OCI-LY7 (cell line): Measurements from ENCODE around the gene ZSWIM5. TPM values are rescaled to one million over a fixed set of nuclear protein-coding genes. Genes with fewer than 3 reads are reported as not detected.

ENCODE experiments used
- BruUV-seq: library from RNA; stranded (reverse); fragments of 400-500 nt; replicated peaks from 2 replicates; lab custom pipeline; 2021; lab: Mats Ljungman, UMichigan
- CTCF ChIA-PET: fragments of 300-600 bp; sonication (Branson Sonifier 250); formaldehyde crosslinking; loops from one replicate; lab custom pipeline; 2022; ENCODE audit warnings: antibody characterized with exemption; ENCODE audit not compliant: unreplicated experiment; lab: Charles Lee
- POLR2A ChIA-PET: fragments of 300-600 bp; sonication (Branson Sonifier 250); formaldehyde crosslinking; loops from one replicate; lab custom pipeline; 2022; ENCODE audit warnings: antibody characterized with exemption; lab: Charles Lee
- DNase-seq: peaks from one replicate; pipeline ENCODE4 v3.0.0-alpha.2; 2015; ENCODE audit warnings: low spot score
- H2AFZ ChIP-seq: fragments of 200-600 bp; sonication (generic), shearing (Covaris generic); 2 replicates; pipeline ENCODE4 v1.6.1; 2014; ENCODE audit warnings: mild to moderate bottlenecking, antibody characterized with exemption, low read length, moderate library complexity
- H3K27ac ChIP-seq: fragments of 200-600 bp; sonication (generic); 2 replicates; pipeline ENCODE4 v1.5.1; 2014; ENCODE audit warnings: mixed run types, low read depth, mild to moderate bottlenecking, moderate library complexity, low read length, inconsistent platforms; ENCODE audit not compliant: poor library complexity, severe bottlenecking
- H3K36me3 ChIP-seq: fragments of 200-600 bp; sonication (generic); 2 replicates; pipeline ENCODE4 v1.6.1; 2014; ENCODE audit warnings: mild to moderate bottlenecking, antibody characterized with exemption, low read length, moderate library complexity, mixed read lengths; ENCODE audit not compliant: insufficient read depth
- H3K4me1 ChIP-seq: fragments of 200-600 bp; sonication (generic); 2 replicates; pipeline ENCODE4 v1.5.1; 2014; ENCODE audit warnings: mild to moderate bottlenecking, low read length; ENCODE audit not compliant: insufficient read depth, poor library complexity, severe bottlenecking
- H3K4me2 ChIP-seq: fragments of 200-600 bp; sonication (generic); 2 replicates; pipeline ENCODE4 v1.6.1; 2014; ENCODE audit warnings: mild to moderate bottlenecking, low read length
- H3K4me3 ChIP-seq: fragments of 200-600 bp; sonication (generic); 2 replicates; pipeline ENCODE4 v1.5.1; 2014; ENCODE audit warnings: mild to moderate bottlenecking, low read depth, low read length; ENCODE audit not compliant: poor library complexity, severe bottlenecking
- H3K79me2 ChIP-seq: fragments of 200-600 bp; sonication (generic); 2 replicates; pipeline ENCODE4 v1.6.1; 2016; ENCODE audit warnings: low read depth, mild to moderate bottlenecking, low read length, moderate library complexity, mixed read lengths; ENCODE audit not compliant: insufficient read depth
- H3K9me2 ChIP-seq: fragments of 200-600 bp; sonication (generic); 2 replicates; pipeline ENCODE4 v1.6.1; 2016; ENCODE audit warnings: mild to moderate bottlenecking, low read length, mixed read lengths; ENCODE audit not compliant: insufficient read depth
- H3K9me3 ChIP-seq: fragments of 200-600 bp; sonication (generic); 2 replicates; pipeline ENCODE4 v1.6.1; 2014; ENCODE audit warnings: mild to moderate bottlenecking, mixed run types, low read length, mixed read lengths
- H4K20me1 ChIP-seq: fragments of 200-600 bp; sonication (generic); 2 replicates; pipeline ENCODE4 v1.6.1; 2014; ENCODE audit warnings: mild to moderate bottlenecking, antibody characterized with exemption, low read length, moderate library complexity, mixed read lengths; ENCODE audit not compliant: insufficient read depth
- CTCF ChIP-seq: fragments of 200-600 bp; sonication (generic); conservative IDR thresholded peaks from 2 replicates; pipeline ENCODE4 v1.5.1; 2014; ENCODE audit warnings: mild to moderate bottlenecking, antibody characterized with exemption, low read length, moderate library complexity, mixed read lengths
- EZH2phosphoT487 ChIP-seq: fragments of 200-600 bp; sonication (generic); IDR thresholded peaks from 2 replicates; pipeline ENCODE4 v1.6.1; 2018; ENCODE audit warnings: low read depth, borderline replicate concordance, mild to moderate bottlenecking, mixed run types, antibody characterized with exemption, low read length, moderate library complexity, mixed read lengths
- intact Hi-C: fragments of 100-400 bp; cut with micrococcal nuclease; formaldehyde crosslinking; loops from one replicate; pipeline ENCODE4 v1.10.0; 2022; ENCODE audit not compliant: unreplicated experiment
- total RNA-seq, 2 experiments: library from RNA; depleted of rRNA in 1 of 2; stranded (reverse); fragments of >200 nt in 1 of 2; shearing (Covaris generic) in 1 of 2; gene quantifications; 2 replicates each; pipeline ENCODE4 v1.2.3, GENCODE V29; 2014 to 2022

Gene ZSWIM5
- total RNA-seq, 2 experiments from 2014 or later = 0.28 to 0.42 TPM

GRCh38 chr1:45016090-45016697 is 190.2 kb downstream of the ZSWIM5 start:
- peaks cover 6% of the 10 kb centered on the region; the same call in 1 of the 2 replicates for H3K79me2 ChIP-seq
- intact Hi-C loops = no loop called here
- no peak for DNase-seq
- no peaks in the 10 kb centered on the region; the same call in 1 of the 2 replicates for H3K36me3 ChIP-seq
- no peaks in the 10 kb centered on the region for H3K9me2 ChIP-seq
- no peak for TF ChIP-seq CTCF
- TF ChIP-seq EZH2phosphoT487 = no peak
- H3K9me3 ChIP-seq = no peaks in the 10 kb centered on the region
- CTCF ChIA-PET = no interaction called here
- H3K4me3 ChIP-seq = no peak overlapping the region
- no peak overlapping the region for H3K27ac ChIP-seq
- H4K20me1 ChIP-seq = no peaks in the 10 kb centered on the region
- POLR2A ChIA-PET = interaction anchor here (1.6 kb wide), 1 partner anchor 286 kb away, joined by 4 read pairs; no protein-coding TSS in a partner anchor
- no peak overlapping the region for H3K4me2 ChIP-seq
- H2AFZ ChIP-seq = no peak overlapping the region
- no TSS peak for BruUV-seq
- peaks cover 12% of the 10 kb centered on the region for H3K4me1 ChIP-seq

DNA sequence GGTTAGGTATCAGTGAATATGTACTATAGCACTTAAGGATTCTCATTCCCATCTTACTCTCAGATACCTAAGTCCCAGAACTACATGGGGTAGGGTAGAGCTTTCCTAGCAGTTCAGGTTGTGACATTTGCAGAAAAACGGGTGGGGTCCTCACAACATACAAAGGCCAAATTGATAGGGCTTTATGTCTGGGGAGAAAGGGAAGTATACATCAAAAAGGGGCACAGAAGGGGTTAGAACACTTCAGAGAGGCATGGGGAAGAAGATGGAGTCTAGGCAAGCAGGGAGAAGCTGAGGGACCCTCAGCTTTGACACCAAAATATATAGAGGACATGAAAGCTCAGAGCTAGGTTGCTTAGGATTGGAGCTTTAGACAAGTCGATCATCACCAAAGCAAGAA is 190.7 kb downstream of the ZSWIM5 start:
- Histone ChIP-seq H2AFZ (no peak overlapping the region), H3K9me2 (no peaks in the 10 kb centered on the region), H3K4me3 (no peak overlapping the region), H3K27ac (no peak overlapping the region), H3K4me2 (no peak overlapping the region), H3K79me2 (peaks cover 6% of the 10 kb centered on the region; the same call in 1 of the 2 replicates), H3K9me3 (no peaks in the 10 kb centered on the region), H3K4me1 (peaks cover 12% of the 10 kb centered on the region), H4K20me1 (no peaks in the 10 kb centered on the region), H3K36me3 (no peaks in the 10 kb centered on the region; the same call in 1 of the 2 replicates)
- no TSS peak for BruUV-seq
- ChIA-PET POLR2A (interaction anchor here (1.3 to 1.6 kb wide), 2 partner anchors 287 to 288 kb away, joined by 4 to 9 read pairs; no protein-coding TSS in a partner anchor), CTCF (no interaction called here)
- DNase-seq = no peak
- no peak for TF ChIP-seq CTCF
- TF ChIP-seq EZH2phosphoT487 = no peak
- intact Hi-C loops = no loop called here
